Measurements from ENCODE around the gene TMEM129.

The TMEM129 gene

DNA sequence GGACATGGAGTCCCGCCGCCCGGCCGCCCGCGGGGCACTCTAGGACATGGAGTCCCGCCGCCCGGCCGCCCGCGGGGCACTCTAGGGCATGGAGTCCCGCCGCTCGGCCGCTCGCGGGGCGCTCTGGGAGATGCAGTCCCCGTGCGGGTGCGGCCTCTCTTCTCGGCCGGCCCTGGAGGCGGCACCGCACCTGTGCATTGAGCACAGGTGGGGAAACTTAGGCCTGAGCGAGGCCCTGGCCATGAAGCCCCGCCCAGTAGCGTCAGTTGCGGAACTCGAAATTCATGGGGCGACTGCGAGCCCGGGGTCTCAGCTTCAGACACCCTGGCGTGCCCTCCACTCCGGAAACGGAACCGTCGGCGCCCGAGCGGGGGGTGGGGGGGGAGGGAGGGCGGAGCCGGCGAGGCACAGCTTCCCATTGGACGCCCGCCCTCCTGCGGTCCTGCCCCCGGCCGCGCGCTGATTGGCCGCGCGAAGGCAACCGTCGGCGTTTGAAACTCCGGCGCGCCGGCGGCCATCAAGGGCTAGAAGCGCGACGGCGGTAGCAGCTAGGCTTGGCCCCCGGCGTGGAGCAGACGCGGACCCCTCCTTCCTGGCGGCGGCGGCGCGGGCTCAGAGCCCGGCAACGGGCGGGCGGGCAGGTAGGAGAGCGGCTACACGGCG, at the start of gene TMEM129, which contains the start of gene TACC3:
Gene TMEM129 (minus strand): TSS at position 321 of the 663 bp plus-strand sequence. CDS start 486 bp downstream, outside the sequence.
Gene TACC3 (plus strand): TSS at position 519 of the 663 bp plus-strand sequence. CDS start 1,901 bp downstream, outside the sequence.
- peak; percentile 98 for DNase-seq

GRCh38 chr4:1770791-1771231, 49.7 kb upstream of the TMEM129 start:
- DNase-seq: no peak

DNA sequence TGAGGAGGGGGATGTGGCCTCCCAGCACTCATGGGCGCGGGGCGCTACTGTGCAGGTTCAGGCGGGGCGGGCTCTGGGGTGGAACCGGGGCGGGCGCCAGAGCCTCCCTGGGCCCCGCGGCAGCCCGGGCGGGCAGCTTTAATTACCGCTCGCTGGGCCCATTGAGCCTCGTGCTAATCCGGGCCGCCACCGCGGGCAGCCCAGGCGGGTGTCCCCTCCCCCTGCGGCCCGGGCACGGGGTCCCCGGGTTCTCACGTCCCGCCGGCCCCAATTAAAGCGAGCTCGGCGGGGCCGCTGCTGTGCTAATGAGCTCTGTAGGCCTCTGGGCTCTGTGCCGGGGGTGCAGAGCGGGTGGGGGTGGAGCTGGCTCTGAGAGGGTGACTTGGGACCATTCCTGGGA, 49.1 kb upstream of the TMEM129 start:
- DNase-seq: no peak

DNA sequence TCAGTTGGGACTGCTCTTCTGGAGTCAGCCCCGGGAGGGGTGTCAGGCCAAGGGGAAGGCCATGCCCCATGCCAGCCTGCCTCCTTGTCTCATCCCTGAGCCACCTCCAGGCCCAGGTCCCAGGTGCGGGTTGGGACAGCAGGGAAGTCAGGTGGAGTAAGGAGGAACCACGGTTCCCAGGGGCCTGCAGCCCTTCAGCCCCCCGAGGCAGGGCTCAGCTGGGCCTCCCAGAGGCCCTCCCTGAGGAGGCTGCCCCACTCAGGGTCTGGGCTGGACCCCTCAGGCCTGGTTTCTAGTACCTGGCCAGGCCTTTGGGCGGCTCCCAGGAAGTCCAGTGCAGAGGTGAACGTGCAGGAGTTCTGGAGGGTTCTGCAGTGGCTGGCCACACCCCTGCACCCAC, 48.6 kb upstream of the TMEM129 start:
- DNase-seq: no peak

DNA sequence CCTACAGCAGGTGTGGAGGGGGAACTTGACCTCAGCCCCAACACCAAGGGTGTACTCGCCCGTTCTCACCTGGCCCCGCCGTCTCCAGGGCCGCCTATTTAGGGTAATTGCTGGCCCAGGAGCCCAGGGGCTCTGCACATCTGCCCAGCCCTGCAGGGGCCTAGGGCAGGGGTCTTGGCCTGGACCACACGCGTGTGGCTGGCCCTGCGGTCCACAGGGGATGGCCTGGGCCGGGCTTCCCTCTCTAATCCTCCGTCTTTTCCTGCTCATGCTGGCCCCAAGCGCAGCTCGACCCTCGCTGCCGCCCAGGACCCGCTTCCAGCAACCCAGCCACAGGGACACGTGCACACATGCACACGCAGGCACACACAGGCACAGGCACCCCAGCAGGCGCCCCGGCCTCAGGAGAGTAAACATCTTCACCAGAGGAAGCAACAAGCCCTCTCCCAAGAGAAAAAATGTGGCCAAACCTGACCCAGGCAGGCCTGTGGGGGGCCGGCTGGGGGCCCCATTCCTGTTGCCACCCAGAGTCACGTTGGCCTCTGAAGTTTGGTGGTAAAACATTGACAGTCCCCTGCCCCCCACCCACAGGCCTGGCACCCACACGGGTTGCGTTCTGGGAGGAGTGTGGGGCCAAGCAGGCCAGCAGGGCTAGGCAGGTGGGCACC, 47.4 kb upstream of the TMEM129 start:
- no peak for DNase-seq

- DNase-seq: no peak
Measured at GRCh38 chr4:1767770-1768366, 46.7 kb upstream of the TMEM129 start.

GRCh38 chr4:1767061-1767769, 46.1 kb upstream of the TMEM129 start:
- no peak for DNase-seq

DNA sequence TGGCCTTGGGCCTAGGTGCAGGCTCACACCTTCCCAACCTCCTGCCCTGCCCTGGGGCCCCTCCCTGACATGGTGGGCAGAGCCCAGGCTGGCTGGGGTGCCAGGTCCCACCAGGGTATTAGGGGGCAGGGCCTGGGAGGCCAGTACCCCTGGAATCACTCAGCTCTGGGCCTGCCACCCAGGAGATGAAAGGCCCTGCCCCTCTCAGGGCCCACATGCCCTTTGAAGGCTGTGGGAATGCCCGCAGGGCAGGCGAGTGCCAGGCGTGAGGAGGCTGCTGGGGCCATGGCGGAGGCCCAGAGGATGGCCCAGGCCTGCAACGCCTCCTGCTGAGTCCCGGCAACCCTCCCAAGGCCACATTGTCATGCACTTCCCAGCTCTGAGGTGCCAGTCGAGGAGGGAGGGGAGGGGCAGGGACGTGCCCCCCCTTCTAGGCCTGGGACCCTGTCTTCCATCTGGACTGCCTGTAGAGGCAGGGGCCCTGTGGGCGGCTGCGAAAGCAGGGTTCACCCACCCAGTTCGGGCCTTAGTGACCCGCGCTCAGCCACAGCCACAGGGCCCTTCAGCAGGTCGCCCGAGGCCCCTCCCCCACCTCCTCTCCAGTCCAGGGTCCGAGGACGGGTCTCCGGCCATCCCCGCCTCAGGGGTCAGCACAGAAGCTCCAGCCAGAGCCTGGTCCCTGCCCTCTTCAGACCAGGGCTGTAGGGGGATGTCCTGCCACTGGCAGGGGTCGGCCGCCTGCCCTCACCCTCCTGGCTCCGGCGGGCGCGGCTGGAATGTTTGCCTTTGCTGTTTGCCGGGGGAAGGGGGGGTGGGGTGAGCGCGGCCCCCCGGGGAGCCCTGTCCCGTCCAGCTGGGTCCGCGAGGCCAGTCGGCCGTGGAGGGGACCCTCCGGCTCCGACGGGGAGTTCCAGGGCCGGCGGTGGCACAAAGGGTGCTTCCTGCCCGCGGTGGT, 45.3 kb upstream of the TMEM129 start:
- DNase-seq: no peak

- no peak for DNase-seq
Measured at GRCh38 chr4:1765409-1766072, 44.4 kb upstream of the TMEM129 start.

DNA sequence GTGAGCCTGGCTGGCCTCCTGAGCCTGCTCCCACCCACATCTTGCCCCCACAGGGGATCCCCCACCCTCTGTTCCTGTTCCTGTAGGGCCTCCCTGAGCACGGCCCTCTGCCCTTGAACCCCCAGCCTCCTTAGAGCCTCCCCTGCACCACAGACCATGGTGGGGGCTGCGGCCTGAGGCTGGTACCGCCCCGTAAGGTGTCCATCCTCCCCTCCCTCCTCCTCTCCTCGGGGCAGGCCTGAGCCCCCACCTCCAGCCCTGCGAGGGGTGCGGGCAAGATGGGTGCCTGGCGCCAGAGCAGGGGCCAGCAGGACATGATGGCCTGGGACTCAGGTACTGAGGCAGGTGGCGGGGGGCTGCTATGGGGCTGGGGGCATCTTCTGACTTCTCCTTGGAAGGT, 43.5 kb upstream of the TMEM129 start:
- no peak for DNase-seq

DNA sequence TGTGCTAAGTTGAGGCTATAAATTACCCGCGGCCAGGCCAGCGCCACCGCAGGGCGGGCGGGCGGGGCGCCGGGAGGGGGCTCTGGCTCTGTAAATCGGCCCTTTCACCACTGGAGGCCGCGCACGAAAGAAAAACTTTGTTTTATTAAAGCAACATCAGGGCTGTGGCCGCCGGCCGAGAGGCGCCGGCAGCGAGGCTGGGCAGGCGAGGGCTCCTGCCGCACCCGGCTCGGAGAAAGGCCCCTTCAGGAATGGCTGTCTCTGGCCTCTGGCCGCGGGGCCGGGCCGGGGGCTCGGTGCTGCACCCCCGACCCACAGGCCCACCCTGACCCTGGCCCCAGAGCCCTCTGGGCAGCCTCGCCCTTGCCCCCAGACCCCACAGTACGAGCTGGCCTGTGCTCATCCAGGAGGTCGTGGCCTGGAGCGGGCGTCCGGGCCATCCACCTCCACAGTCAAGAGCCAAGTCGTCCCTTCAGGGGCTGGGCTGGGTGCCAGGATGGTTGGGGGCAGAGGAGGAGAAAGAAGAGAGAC, 42.5 kb upstream of the TMEM129 start:
- peak; percentile 82 for DNase-seq

DNA sequence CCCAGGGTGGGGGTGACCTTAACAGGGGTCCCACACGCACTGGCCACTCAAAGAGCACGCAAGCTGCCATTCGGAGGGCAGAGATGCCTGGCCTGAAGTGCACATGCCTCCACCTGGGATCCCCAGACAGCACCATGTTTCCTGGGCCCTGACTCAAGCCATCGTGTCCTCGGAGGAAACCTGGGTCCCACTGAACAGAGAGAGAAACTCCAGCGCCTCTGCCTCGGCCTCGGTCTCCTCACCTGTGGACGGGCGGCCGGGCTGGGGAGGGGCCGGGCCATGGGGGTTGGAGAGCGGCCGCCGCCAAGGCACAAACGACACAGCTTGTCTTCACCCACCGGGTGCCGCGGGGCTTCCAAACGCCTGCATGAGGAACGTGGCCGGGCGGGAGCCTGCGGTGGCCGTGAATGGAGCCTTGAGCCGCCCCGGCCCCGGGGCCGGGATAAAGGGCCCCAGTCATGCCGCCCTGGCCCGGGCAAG, 42.0 kb upstream of the TMEM129 start:
- DNase-seq: no peak

- no peak for DNase-seq
Measured at GRCh38 chr4:1762264-1763010, 41.3 kb upstream of the TMEM129 start.

DNA sequence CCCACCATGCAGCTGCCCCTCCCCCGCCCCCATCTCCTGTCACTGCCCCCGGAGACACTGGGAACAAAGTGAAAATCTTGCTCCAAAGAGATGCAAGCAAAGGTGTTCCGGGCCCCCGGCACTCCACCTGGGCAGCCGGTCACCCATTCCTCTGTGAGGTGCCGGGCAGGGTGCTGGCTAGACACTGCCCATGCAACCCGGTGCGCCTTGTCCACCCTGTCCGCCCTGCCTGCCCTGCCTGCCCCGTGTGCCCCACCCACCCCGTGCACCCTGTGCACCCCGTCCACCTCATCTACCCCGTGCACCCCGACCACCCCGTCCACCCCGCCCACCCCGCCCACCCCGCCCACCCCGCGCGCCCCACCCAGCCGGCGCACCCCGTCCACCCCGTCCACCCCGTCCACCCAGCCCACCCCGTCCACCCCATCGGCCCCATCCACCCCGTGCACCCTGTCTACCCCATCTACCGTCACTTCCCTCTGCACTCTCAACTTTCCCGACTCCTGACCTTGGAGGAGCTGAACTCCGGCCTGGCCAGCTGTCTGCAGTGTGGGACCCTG, 40.1 kb upstream of the TMEM129 start:
- DNase-seq: no peak

GRCh38 chr4:1760521-1761071, 39.5 kb upstream of the TMEM129 start:
- DNase-seq: no peak

DNA sequence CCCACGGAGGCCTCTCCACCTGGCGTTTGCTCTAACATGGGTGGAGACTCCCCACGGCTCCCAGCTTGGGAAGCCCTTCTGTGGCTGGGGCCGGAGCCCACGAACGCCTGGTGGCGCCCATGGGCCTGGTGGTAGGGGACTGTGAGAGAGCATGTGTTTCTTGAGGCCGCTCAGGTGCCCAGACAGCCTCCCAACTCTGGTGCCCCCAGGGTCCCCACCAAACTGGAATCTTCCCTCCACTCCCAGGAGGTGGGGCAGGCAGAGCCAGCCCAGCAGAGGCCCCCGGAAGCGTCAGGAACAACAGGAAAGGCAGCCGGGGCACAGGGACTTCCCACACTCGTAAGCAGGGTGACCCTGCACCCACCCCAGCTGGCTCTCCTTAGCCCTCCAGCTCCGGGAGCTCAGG, 38.7 kb upstream of the TMEM129 start:
- no peak for DNase-seq

DNA sequence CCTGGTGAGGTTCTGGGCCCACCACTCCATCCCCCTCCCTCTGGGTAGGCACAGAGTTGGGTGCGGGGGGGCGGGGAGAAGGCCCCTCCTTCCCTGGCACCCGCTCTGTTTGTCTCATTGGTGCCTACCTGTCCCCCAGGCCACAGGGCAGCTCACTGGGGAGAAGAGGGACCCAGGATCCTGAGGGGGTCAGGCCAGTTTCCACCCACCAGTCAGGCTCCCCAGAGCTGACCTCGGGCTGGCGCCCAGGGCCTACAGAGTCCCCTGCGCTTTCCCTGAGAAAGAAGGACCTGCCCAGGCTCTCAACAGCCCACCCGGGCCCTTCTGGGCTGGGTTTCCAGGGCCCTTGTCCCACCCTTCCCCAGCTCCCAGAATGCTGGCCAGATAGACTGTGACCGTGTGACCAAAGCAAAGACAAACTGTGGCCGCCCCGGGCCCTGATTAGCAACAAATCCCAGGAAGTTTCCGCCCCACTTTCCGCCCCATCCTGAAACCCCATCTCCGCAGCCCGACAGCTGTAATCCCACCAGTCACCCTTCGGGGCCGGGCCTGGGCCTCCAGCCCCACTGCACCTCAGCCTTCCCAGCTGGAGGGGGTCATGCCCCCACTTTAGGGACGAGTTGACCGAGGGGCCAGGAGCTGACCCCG, 38.2 kb upstream of the TMEM129 start:
- DNase-seq: no peak

GRCh38 chr4:1758306-1759121, 37.4 kb upstream of the TMEM129 start:
- DNase-seq: no peak
